SU-DHL-6 (cell line): Measurements from ENCODE around the gene PLAAT3.
"Not testable (repeated sequence)": the region's sequence is repeated elsewhere in the genome, so short reads cannot be mapped to it uniquely, and the experiment has no call there.

ENCODE experiments used
- H2AFZ ChIP-seq: fragments of 200-600 bp; sonication (generic); 2 replicates; pipeline ENCODE4 v1.6.1; 2014; ENCODE audit warnings: low read depth, mild to moderate bottlenecking, moderate library complexity, mixed read lengths, antibody characterized with exemption, low read length; ENCODE audit not compliant: severe bottlenecking
- H3F3A ChIP-seq: fragments of 200-600 bp; shearing (Covaris generic); 2 replicates; pipeline ENCODE4 v1.6.0; 2016; ENCODE audit warnings: antibody characterized with exemption, mild to moderate bottlenecking; ENCODE audit not compliant: insufficient read depth
- H3K27ac ChIP-seq: fragments of 200-600 bp; sonication (generic); 2 replicates; pipeline ENCODE4 v1.5.1; 2016; ENCODE audit warnings: low read depth, mild to moderate bottlenecking, low read length, moderate library complexity, mixed read lengths
- H3K27me3 ChIP-seq: fragments of 200-600 bp; sonication (generic), shearing (Covaris generic); 2 replicates; pipeline ENCODE4 v1.6.0; 2014; ENCODE audit warnings: mild to moderate bottlenecking, low read length
- H3K36me3 ChIP-seq: fragments of 200-600 bp; sonication (generic); 2 replicates; pipeline ENCODE4 v1.6.1; 2014; ENCODE audit warnings: mild to moderate bottlenecking, low read length, mixed read lengths
- H3K4me2 ChIP-seq: fragments of 300-600, 200-600 bp; shearing (Covaris generic), sonication (generic); 2 replicates; pipeline ENCODE4 v1.6.0; 2014; ENCODE audit warnings: low read length, low read depth, mild to moderate bottlenecking; ENCODE audit not compliant: poor library complexity, severe bottlenecking
- H3K4me3 ChIP-seq: fragments of 200-600 bp; sonication (generic); 2 replicates; pipeline ENCODE4 v1.5.1; 2014; ENCODE audit warnings: antibody characterized with exemption, low read length, mild to moderate bottlenecking, mixed read lengths; ENCODE audit not compliant: insufficient read depth, poor library complexity, severe bottlenecking
- H3K79me2 ChIP-seq: fragments of 200-600 bp; sonication (generic); 2 replicates; pipeline ENCODE4 v1.6.1; 2014; ENCODE audit warnings: mild to moderate bottlenecking, low read length, moderate library complexity; ENCODE audit not compliant: insufficient read depth
- H3K9ac ChIP-seq: fragments of 200-600 bp; sonication (generic); 2 replicates; pipeline ENCODE4 v1.7.0; 2014; ENCODE audit warnings: mild to moderate bottlenecking, low read length
- H3K9me2 ChIP-seq: fragments of 200-600 bp; sonication (generic); replicated peaks from 2 replicates; pipeline ENCODE4 v1.6.1; 2014; ENCODE audit warnings: low read length; ENCODE audit not compliant: insufficient read depth
- H3K9me3 ChIP-seq: fragments of 200-600 bp; sonication (generic); 2 replicates; pipeline ENCODE4 v1.6.1; 2014; ENCODE audit warnings: low read length, mixed read lengths; ENCODE audit not compliant: insufficient read depth
- H4K20me1 ChIP-seq: fragments of 200-600 bp; sonication (generic); 2 replicates; pipeline ENCODE4 v1.6.1; 2014; ENCODE audit warnings: low read depth, mild to moderate bottlenecking, antibody characterized with exemption, low read length, moderate library complexity, mixed read lengths
- CTCF ChIP-seq: fragments of 200-600 bp; sonication (generic); IDR thresholded peaks from one replicate; pipeline ENCODE4 v1.5.1; 2017; ENCODE audit warnings: antibody characterized with exemption, mild to moderate bottlenecking, low read length, moderate library complexity; ENCODE audit not compliant: insufficient read depth, poor library complexity, severe bottlenecking
- EZH2phosphoT487 ChIP-seq: fragments of 200-600 bp; sonication (generic), shearing (Covaris generic); conservative IDR thresholded peaks from 2 replicates; pipeline ENCODE4 v1.6.1; 2018; ENCODE audit warnings: mild to moderate bottlenecking, antibody characterized with exemption, low read length, moderate library complexity, mixed read lengths

The PLAAT3 gene

GRCh38 chr11:63551091-63551888 is 62.9 kb downstream of the PLAAT3 start:
- no peak for TF ChIP-seq EZH2phosphoT487
- no peak for TF ChIP-seq CTCF
- Histone ChIP-seq H3K27ac (no peak overlapping the region), H3K4me2 (no peak overlapping the region), H3K36me3 (no peaks in the 10 kb centered on the region), H3F3A (no peaks in the 10 kb centered on the region), H3K9ac (no peak overlapping the region), H3K9me2 (no peaks in the 10 kb centered on the region), H3K27me3 (no peaks in the 10 kb centered on the region), H3K9me3 (no peaks in the 10 kb centered on the region), H3K4me3 (no peak overlapping the region), H4K20me1 (no peaks in the 10 kb centered on the region), H3K79me2 (no peaks in the 10 kb centered on the region), H2AFZ (no peak overlapping the region)

- not testable (repeated sequence) for H3K27ac ChIP-seq, H3K9me3 ChIP-seq, H3K79me2 ChIP-seq, H3K9me2 ChIP-seq, H3K4me2 ChIP-seq, H3F3A ChIP-seq, H3K9ac ChIP-seq, H3K27me3 ChIP-seq, H3K4me3 ChIP-seq, H4K20me1 ChIP-seq, H3K36me3 ChIP-seq, H2AFZ ChIP-seq
These were observed 64.0 kb downstream of the PLAAT3 start for GRCh38 chr11:63550156-63550700.

GRCh38 chr11:63549411-63549810 is 64.8 kb downstream of the PLAAT3 start:
- no peaks in the 10 kb centered on the region for H3K79me2 ChIP-seq
- H2AFZ ChIP-seq = no peak overlapping the region
- no peaks in the 10 kb centered on the region for H3K27me3 ChIP-seq
- no peak overlapping the region for H3K27ac ChIP-seq
- no peaks in the 10 kb centered on the region for H3K9me2 ChIP-seq
- H4K20me1 ChIP-seq = no peaks in the 10 kb centered on the region
- no peak for TF ChIP-seq CTCF
- no peak for TF ChIP-seq EZH2phosphoT487
- H3K4me3 ChIP-seq = no peak overlapping the region
- H3K9ac ChIP-seq = no peak overlapping the region
- H3K4me2 ChIP-seq = no peak overlapping the region
- no peaks in the 10 kb centered on the region for H3K36me3 ChIP-seq
- no peaks in the 10 kb centered on the region for H3K9me3 ChIP-seq
- H3F3A ChIP-seq = no peaks in the 10 kb centered on the region

- no peak overlapping the region for H3K4me2 ChIP-seq
- no peaks in the 10 kb centered on the region for H3K36me3 ChIP-seq
- no peaks in the 10 kb centered on the region for H3K9me2 ChIP-seq
- TF ChIP-seq CTCF (no peak), EZH2phosphoT487 (no peak)
- H4K20me1 ChIP-seq = no peaks in the 10 kb centered on the region
- H3F3A ChIP-seq = no peaks in the 10 kb centered on the region
- no peaks in the 10 kb centered on the region for H3K27me3 ChIP-seq
- H3K27ac ChIP-seq = no peak overlapping the region
- no peak overlapping the region for H2AFZ ChIP-seq
- H3K9ac ChIP-seq = no peak overlapping the region
- H3K79me2 ChIP-seq = no peaks in the 10 kb centered on the region
- H3K4me3 ChIP-seq = no peak overlapping the region
- H3K9me3 ChIP-seq = no peaks in the 10 kb centered on the region
These were observed 66.1 kb downstream of the PLAAT3 start for GRCh38 chr11:63548178-63548577.
